ENCODE measurements around the gene PCF11. TPM values are rescaled to one million over a fixed set of nuclear protein-coding genes. Genes with fewer than 3 reads are reported as not detected.

Gene PCF11
- total RNA-seq, 1 experiment from 2014 or later, result 41.9 TPM

- H3K9ac ChIP-seq (ENCODE audit: low read length), result no peak overlapping the region
- intact Hi-C loops (cut with micrococcal nuclease), result no loop called here
- no peak overlapping the region for H3K4me2 ChIP-seq (ENCODE audit: low read length)
- H2AFZ ChIP-seq (ENCODE audit: low read depth, low read length, poor library complexity, severe bottlenecking), result no peak overlapping the region
- no peak overlapping the region for H3K4me3 ChIP-seq (replicated peaks in 1 of 2; ENCODE audit: low read depth in 1 of 2, low read length in 2 of 2)
- H3K9me2 ChIP-seq (ENCODE audit: insufficient read depth), result no peaks in the 10 kb centered on the region
- TF ChIP-seq SP1 (IDR thresholded peaks at IDR 0.05; ENCODE audit: low read depth) (no peak), YY1 (IDR thresholded peaks at IDR 0.05; ENCODE audit: extremely low read depth, insufficient replicate concordance, low read depth, low read length) (no peak), CBX3 (IDR thresholded peaks at IDR 0.05; ENCODE audit: low read depth) (no peak), CEBPB (IDR thresholded peaks at IDR 0.05; ENCODE audit: low read depth) (no peak), CTCF (IDR thresholded peaks at IDR 0.05 in 2 of 3, conservative IDR thresholded peaks at IDR 0.05 in 1 of 3; ENCODE audit: borderline replicate concordance in 1 of 3, insufficient read depth in 1 of 3, low read depth in 2 of 3, low read length in 2 of 3) (no peak), EGR1 (IDR thresholded peaks at IDR 0.05; ENCODE audit: low read depth) (no peak), REST (IDR thresholded peaks at IDR 0.05; ENCODE audit: low read depth) (no peak), MAX (IDR thresholded peaks at IDR 0.05) (no peak), SIN3A (IDR thresholded peaks at IDR 0.05; ENCODE audit: low read depth) (no peak), ELF1 (IDR thresholded peaks at IDR 0.05; ENCODE audit: borderline replicate concordance, low read depth) (no peak), FOSL1 (IDR thresholded peaks at IDR 0.05; ENCODE audit: low read depth) (no peak), EZH2phosphoT487 (IDR thresholded peaks at IDR 0.05; ENCODE audit: borderline replicate concordance) (no peak), POLR2AphosphoS5 (IDR thresholded peaks at IDR 0.05; ENCODE audit: low read depth, low read length) (no peak)
- no peaks in the 10 kb centered on the region for H3K9me3 ChIP-seq (ENCODE audit: control insufficient read depth in 1 of 2, insufficient read depth in 1 of 2, low read depth in 1 of 2, low read length in 2 of 2)
- no peak overlapping the region for H3K27ac ChIP-seq (ENCODE audit: low read depth, low read length)
- BruUV-seq (replicated peaks), result no TSS peak
- ChIA-PET CTCF (no interaction called here), RAD21 (ENCODE audit: low non-redundant PET in 1 of 2, low total read pairs in 2 of 2, uncharacterized antibody in 2 of 2, unreplicated experiment in 2 of 2) (no interaction called here), POLR2A (no interaction called here)
- H3K4me1 ChIP-seq (ENCODE audit: control insufficient read depth in 1 of 2, insufficient read depth in 2 of 2, low read length in 2 of 2), result peaks cover 5 to 18% of the 10 kb centered on the region in 2 experiments; a peak in 3 of 4 replicates
- H4K20me1 ChIP-seq (ENCODE audit: insufficient read depth), result peaks cover 27% of the 10 kb centered on the region; the same call in 1 of the 2 replicates
- H3K27me3 ChIP-seq (ENCODE audit: insufficient read depth, low read length), result no peaks in the 10 kb centered on the region
- peaks cover 96% of the 10 kb centered on the region for H3K79me2 ChIP-seq (ENCODE audit: insufficient read depth, low read length)
- ATAC-seq (no peak), DNase-seq (ENCODE audit: low read depth, low spot score) (no peak)
- H3K36me3 ChIP-seq (ENCODE audit: control insufficient read depth in 1 of 2, insufficient read depth in 2 of 2, low read length in 2 of 2), result peaks cover 33 to 39% of the 10 kb centered on the region in 2 experiments
Measured at GRCh38 chr11:83161610-83162199, 4.8 kb downstream of the PCF11 start.

Data from HCT116 (cell line).